Left ventricle myocardium inferior (tissue), 1 donor: Measurements from ENCODE around the gene THAP9. TPM values are rescaled to one million over a fixed set of nuclear protein-coding genes. Genes with fewer than 3 reads are reported as not detected.

Experiments
- DNase-seq: peaks from one replicate; pipeline ENCODE4 v3.0.0-alpha.2; 2020
- H3K27ac ChIP-seq: fragments of 200-600 bp; replicated peaks from 2 replicates; pipeline ENCODE4 v1.8.0; 2021
- H3K27me3 ChIP-seq: fragments of 200-600 bp; 2 replicates; pipeline ENCODE4 v1.8.0; 2021; ENCODE audit warnings: low read depth
- H3K36me3 ChIP-seq: fragments of 200-600 bp; 2 replicates; pipeline ENCODE4 v1.8.0; 2021
- H3K4me1 ChIP-seq: fragments of 200-600 bp; 2 replicates; pipeline ENCODE4 v1.8.0; 2021
- H3K4me3 ChIP-seq: fragments of 200-600 bp; 2 replicates; pipeline ENCODE4 v1.8.0; 2021; ENCODE audit warnings: mild to moderate bottlenecking, moderate library complexity
- H3K9me3 ChIP-seq: fragments of 200-600 bp; replicated peaks from 2 replicates; pipeline ENCODE4 v1.8.0; 2021
- intact Hi-C: fragments of 100-400 bp; cut with micrococcal nuclease; formaldehyde crosslinking; loops from one replicate; pipeline ENCODE4 v1.11.0; 2022
- total RNA-seq: library from RNA; stranded (reverse); fragmentation: NEBNext Ultra II Directional; extraction: Animal tissue kit (Norgen Biotek cat#: 25700); gene quantifications from one replicate; pipeline ENCODE4 v1.2.1, GENCODE V29; 2021
- TF ChIP-seq, protein P1 (sequence below): fragments of 200-600 bp; IDR thresholded peaks from 2 replicates; pipeline ENCODE4 v1.8.0; 2021; ENCODE audit warnings: antibody characterized with exemption, mild to moderate bottlenecking, borderline replicate concordance
- donor health status: DM: no; HTN: yes; CAD: no; lungs with severe emphysema.

THAP9 gene
- total RNA-seq, 1 donor from 2014 or later: 5.6 TPM

DNA sequence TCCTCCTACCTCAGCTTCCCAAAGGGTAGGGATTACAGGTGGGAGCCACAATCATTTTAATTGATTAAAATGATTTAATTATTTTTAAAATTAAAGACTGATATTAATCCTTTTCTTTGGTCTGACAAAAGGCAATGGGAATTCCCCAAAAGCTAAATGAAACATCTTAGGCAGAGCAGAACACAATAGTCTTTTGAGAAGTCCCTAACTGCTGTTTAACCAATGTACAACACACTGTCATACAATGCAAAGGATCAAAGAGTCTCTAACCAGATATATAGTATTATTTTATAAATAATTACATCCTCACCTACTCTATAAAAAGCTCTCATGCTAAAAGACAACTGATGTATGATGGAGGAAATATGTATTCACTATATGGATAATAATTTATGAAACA is 47.0 kb downstream of the THAP9 start:
- peaks cover 13% of the 10 kb centered on the region for H3K36me3 ChIP-seq
- no peak overlapping the region for H3K27ac ChIP-seq
- intact Hi-C loops: no loop called here
- no peak overlapping the region for H3K4me3 ChIP-seq
- H3K27me3 ChIP-seq: no peaks in the 10 kb centered on the region
- peaks cover 6% of the 10 kb centered on the region for H3K4me1 ChIP-seq
- TF ChIP-seq, protein P1, sequence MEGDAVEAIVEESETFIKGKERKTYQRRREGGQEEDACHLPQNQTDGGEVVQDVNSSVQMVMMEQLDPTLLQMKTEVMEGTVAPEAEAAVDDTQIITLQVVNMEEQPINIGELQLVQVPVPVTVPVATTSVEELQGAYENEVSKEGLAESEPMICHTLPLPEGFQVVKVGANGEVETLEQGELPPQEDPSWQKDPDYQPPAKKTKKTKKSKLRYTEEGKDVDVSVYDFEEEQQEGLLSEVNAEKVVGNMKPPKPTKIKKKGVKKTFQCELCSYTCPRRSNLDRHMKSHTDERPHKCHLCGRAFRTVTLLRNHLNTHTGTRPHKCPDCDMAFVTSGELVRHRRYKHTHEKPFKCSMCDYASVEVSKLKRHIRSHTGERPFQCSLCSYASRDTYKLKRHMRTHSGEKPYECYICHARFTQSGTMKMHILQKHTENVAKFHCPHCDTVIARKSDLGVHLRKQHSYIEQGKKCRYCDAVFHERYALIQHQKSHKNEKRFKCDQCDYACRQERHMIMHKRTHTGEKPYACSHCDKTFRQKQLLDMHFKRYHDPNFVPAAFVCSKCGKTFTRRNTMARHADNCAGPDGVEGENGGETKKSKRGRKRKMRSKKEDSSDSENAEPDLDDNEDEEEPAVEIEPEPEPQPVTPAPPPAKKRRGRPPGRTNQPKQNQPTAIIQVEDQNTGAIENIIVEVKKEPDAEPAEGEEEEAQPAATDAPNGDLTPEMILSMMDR: no peak
- H3K9me3 ChIP-seq: no peaks in the 10 kb centered on the region
- no peak for DNase-seq

DNA sequence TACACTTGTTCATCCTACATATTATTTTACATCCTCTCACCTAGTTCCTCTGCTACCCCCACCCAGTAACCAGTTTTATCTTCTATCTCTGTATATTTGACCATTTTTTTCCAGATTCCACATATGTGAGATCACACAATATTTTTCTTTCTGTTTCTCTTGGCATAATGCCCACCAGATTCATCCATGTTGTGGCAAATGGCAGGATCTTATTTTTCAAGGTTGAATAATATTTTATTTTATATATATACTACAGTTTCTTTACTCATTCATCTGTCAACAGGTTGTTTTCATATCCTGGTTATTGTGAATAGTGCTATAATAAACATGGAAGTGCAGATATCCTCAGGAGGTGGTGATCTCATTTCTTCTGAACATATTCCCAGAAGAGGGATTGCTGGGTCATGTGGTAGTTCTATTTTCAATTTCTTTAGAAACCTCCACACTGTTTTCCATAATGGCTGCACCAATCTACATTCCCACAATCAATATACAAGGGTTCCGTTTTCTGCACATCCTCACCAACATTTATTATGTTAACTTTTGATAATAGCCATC is 48.2 kb downstream of the THAP9 start:
- Histone ChIP-seq H3K4me3 (no peak overlapping the region), H3K27ac (no peak overlapping the region), H3K4me1 (peaks cover 6% of the 10 kb centered on the region), H3K36me3 (peaks cover 18% of the 10 kb centered on the region), H3K27me3 (no peaks in the 10 kb centered on the region), H3K9me3 (no peaks in the 10 kb centered on the region)
- TF ChIP-seq, protein P1: no peak
- no peak for DNase-seq
- intact Hi-C loops: no loop called here

DNA sequence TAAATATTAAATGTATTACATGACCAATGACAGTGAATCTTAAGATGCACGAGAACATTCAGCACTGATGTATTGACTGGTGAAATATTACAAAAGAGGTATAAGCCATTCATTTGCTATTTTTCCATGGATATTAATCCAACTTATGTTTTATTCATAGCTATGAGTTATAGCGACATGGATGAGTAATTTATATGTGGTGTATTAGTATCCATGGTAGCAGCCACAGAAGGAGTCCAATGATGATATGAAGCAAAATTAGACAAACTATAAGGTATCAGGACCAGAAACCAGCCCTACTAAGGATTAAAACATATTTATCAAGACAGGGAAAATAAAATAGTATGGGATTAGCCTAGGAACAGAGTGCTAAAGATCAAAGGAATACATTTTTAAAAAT is 50.7 kb downstream of the THAP9 start:
- intact Hi-C loops: no loop called here
- Histone ChIP-seq H3K27ac (no peak overlapping the region), H3K27me3 (no peaks in the 10 kb centered on the region), H3K36me3 (peaks cover 7% of the 10 kb centered on the region), H3K9me3 (no peaks in the 10 kb centered on the region), H3K4me1 (peaks cover 6% of the 10 kb centered on the region), H3K4me3 (no peak overlapping the region)
- DNase-seq: no peak
- TF ChIP-seq, protein P1: no peak

DNA sequence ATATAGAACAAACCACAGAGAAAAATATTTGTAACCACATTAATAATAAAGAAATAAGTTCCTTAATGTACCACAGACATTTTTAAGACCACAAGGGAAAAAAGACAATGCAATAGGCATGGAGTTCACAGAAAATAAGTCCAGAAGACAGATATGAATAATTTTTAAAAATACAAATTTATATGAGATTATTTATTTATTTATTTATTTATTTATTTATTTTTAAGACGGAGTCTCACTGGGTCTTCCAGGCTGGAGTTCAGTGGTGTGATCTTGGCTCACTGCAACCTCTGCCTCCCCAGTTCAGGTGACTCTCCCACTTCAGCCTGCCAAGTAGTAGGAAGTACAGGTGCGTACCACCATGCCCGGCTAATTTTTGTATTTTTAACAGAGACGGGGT is 53.7 kb downstream of the THAP9 start:
- no peaks in the 10 kb centered on the region for H3K27me3 ChIP-seq
- H3K4me3 ChIP-seq: no peak overlapping the region
- intact Hi-C loops: no loop called here
- DNase-seq: no peak
- H3K27ac ChIP-seq: no peak overlapping the region
- peaks cover 7% of the 10 kb centered on the region for H3K36me3 ChIP-seq
- no peaks in the 10 kb centered on the region for H3K4me1 ChIP-seq
- H3K9me3 ChIP-seq: no peaks in the 10 kb centered on the region
- TF ChIP-seq, protein P1: no peak

DNA sequence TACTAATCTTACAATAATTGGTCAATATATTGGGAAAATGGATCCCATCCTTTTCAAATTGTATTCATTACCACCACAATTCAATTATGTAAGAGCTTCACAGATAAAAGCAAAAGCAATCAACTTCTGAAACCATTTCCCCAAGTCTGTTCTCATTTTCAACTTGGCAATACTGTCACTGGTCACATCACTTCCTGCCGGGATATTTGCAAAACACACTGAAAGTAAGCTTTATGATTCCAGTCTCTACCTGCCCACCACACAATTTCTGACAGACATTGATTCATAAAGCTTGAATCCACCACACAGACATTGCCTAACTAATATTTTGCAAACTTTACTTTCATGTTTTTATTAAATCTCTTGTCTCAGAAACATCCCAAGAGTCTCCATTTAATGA is 56.5 kb downstream of the THAP9 start:
- peaks cover 21% of the 10 kb centered on the region for H3K36me3 ChIP-seq
- no peaks in the 10 kb centered on the region for H3K4me1 ChIP-seq
- no peaks in the 10 kb centered on the region for H3K9me3 ChIP-seq
- no peak overlapping the region for H3K27ac ChIP-seq
- intact Hi-C loops: no loop called here
- H3K27me3 ChIP-seq: no peaks in the 10 kb centered on the region
- no peak overlapping the region for H3K4me3 ChIP-seq
- no peak for DNase-seq
- TF ChIP-seq, protein P1: no peak
